SK-N-SH treated with all-trans-retinoic acid at 6 μM for 48 hours (cell line): ENCODE results near the gene MIPEP.

Source experiments
- ATAC-seq: fragments of 200-7000 bp; cut with Tn5 transposase; 3 replicates; pipeline ENCODE4 v1.9.1; 2020; ENCODE audit warnings: mild to moderate bottlenecking, moderate library complexity
- ARNTL ChIP-seq: fragments of 450-650 bp; formaldehyde crosslinking; IDR thresholded peaks from 2 replicates; pipeline ENCODE4 v1.5.0; 2020; ENCODE audit warnings: low read depth, mild to moderate bottlenecking, moderate library complexity, borderline replicate concordance
- BACH2 ChIP-seq: fragments of 250-450 bp; sonication (Bioruptor Pico); IDR thresholded peaks from 2 replicates; pipeline ENCODE4 v1.9.0; 2021; ENCODE audit warnings: mild to moderate bottlenecking, borderline replicate concordance
- CSDC2 ChIP-seq: fragments of 250-450 bp; sonication (Bioruptor Pico); IDR thresholded peaks from 2 replicates; pipeline ENCODE4 v1.5.0; 2020; ENCODE audit warnings: mild to moderate bottlenecking, moderate library complexity
- CSRNP3 ChIP-seq: fragments of 250-450 bp; sonication (Bioruptor Pico); IDR thresholded peaks from 2 replicates; pipeline ENCODE4 v1.5.1; 2021; ENCODE audit warnings: mild to moderate bottlenecking, moderate library complexity
- ESRRG ChIP-seq: fragments of 250-450 bp; sonication (Bioruptor Pico); IDR thresholded peaks from 2 replicates; pipeline ENCODE4 v1.6.1; 2021; ENCODE audit warnings: mild to moderate bottlenecking
- ISL1 ChIP-seq: fragments of 250-450 bp; sonication (Bioruptor Pico); IDR thresholded peaks from 2 replicates; pipeline ENCODE4 v2.1.2; 2022; ENCODE audit warnings: mild to moderate bottlenecking, moderate library complexity
- OSR1 ChIP-seq: fragments of 250-450 bp; sonication (Bioruptor Pico); IDR thresholded peaks from 2 replicates; pipeline ENCODE4 v1.8.0; 2022; ENCODE audit warnings: moderate library complexity, mild to moderate bottlenecking, inconsistent platforms
- POU6F1 ChIP-seq: fragments of 250-450 bp; sonication (Bioruptor Pico); IDR thresholded peaks from 2 replicates; pipeline ENCODE4 v1.8.0; 2021; ENCODE audit warnings: low read depth, mild to moderate bottlenecking, moderate library complexity, borderline replicate concordance
- PPARA ChIP-seq: fragments of 250-450 bp; sonication (Bioruptor Pico); IDR thresholded peaks from 2 replicates; pipeline ENCODE4 v1.5.0; 2020; ENCODE audit warnings: mild to moderate bottlenecking, borderline replicate concordance
- RARB ChIP-seq: fragments of 250-450 bp; sonication (Bioruptor Pico); IDR thresholded peaks from 2 replicates; pipeline ENCODE4 v1.8.0; 2021; ENCODE audit warnings: mild to moderate bottlenecking, moderate library complexity
- SNAI2 ChIP-seq: fragments of 250-450 bp; sonication (Bioruptor Pico); IDR thresholded peaks from 2 replicates; pipeline ENCODE4 v1.5.0; 2020; ENCODE audit warnings: mild to moderate bottlenecking, moderate library complexity
- TOX ChIP-seq: fragments of 250-450 bp; sonication (Bioruptor Pico); IDR thresholded peaks from 2 replicates; pipeline ENCODE4 v1.8.0; 2021; ENCODE audit warnings: mild to moderate bottlenecking, moderate library complexity, borderline replicate concordance
- ZC3H10 ChIP-seq: fragments of 250-450 bp; sonication (Bioruptor Pico); IDR thresholded peaks from 2 replicates; pipeline ENCODE4 v1.5.1; 2021; ENCODE audit warnings: mild to moderate bottlenecking, moderate library complexity
- ZFP3 ChIP-seq: fragments of 250-450 bp; sonication (Bioruptor Pico); IDR thresholded peaks from 2 replicates; pipeline ENCODE4 v1.5.0; 2020; ENCODE audit warnings: mild to moderate bottlenecking, moderate library complexity
- ZFP30 ChIP-seq: fragments of 450-650 bp; formaldehyde crosslinking; IDR thresholded peaks from 2 replicates; pipeline ENCODE4 v1.5.0; 2022; ENCODE audit warnings: mild to moderate bottlenecking, moderate library complexity
- ZNF565 ChIP-seq: fragments of 450-650 bp; formaldehyde crosslinking; conservative IDR thresholded peaks from 2 replicates; pipeline ENCODE4 v1.5.0; 2020; ENCODE audit warnings: low read depth, mild to moderate bottlenecking, moderate library complexity
- ZNF70 ChIP-seq: fragments of 450-650 bp; formaldehyde crosslinking; IDR thresholded peaks from 2 replicates; pipeline ENCODE4 v1.5.0; 2020; ENCODE audit warnings: mild to moderate bottlenecking, moderate library complexity
- TF ChIP-seq, protein P1 (sequence below): fragments of 250-450 bp; sonication (Bioruptor Pico); IDR thresholded peaks from 2 replicates; pipeline ENCODE4 v1.8.0; 2020; ENCODE audit warnings: mild to moderate bottlenecking, moderate library complexity, borderline replicate concordance
- TF ChIP-seq, protein P2 (sequence below): fragments of 250-450 bp; sonication (Bioruptor Pico); IDR thresholded peaks from 2 replicates; pipeline ENCODE4 v1.5.0; 2020; ENCODE audit warnings: mild to moderate bottlenecking, moderate library complexity
- TF ChIP-seq, protein P3 (sequence below): fragments of 250-450 bp; sonication (Bioruptor Pico); IDR thresholded peaks from 2 replicates; pipeline ENCODE4 v1.5.1; 2020; ENCODE audit warnings: low read depth, mild to moderate bottlenecking, moderate library complexity

MIPEP gene

DNA sequence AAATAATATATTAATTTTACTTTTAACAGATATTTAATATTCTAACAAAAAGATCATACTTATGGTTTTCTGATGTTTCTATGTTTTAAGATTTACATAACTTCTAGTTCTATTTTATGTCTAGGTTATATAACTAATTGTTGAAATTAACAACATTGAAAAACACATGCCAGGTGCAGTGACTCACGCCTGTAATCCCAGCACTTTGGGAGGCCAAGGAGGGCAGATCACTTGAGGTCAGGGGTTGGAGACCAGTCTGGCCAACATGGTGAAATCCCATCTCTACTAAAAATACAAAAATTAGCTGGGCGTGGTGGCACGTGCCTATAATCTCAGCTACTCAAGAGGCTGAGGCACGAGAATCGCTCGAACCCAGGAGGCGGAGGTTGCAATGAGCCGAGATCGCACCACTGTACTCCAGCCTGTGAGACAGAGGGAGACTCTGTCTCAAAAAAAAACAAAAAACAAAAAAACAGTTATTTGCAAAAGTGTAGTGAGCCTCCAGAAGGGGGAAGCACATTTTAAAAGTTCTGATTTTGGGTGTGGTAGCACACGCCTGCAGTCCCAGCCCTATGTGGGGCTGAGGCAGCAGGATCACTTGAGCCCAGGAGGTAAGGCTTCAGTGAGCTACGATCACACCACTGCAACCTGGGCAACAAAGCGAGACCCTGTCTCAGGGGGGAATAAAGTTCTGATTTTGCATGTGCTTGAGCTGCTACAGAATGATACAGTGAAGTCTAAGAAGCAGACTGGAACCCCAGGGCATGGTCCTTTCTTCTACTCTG is 18.7 kb downstream of the MIPEP start:
- no peak for ATAC-seq
- TF ChIP-seq ZNF565 (CRISPR knock-in tag) (no peak), ZNF70 (CRISPR knock-in tag) (no peak), CSDC2 (CRISPR knock-in tag) (no peak), ZC3H10 (CRISPR knock-in tag) (no peak), OSR1 (CRISPR knock-in tag) (no peak), SNAI2 (no peak), ARNTL (CRISPR knock-in tag) (no peak), RARB (CRISPR knock-in tag) (no peak), ZFP3 (CRISPR knock-in tag) (no peak), PPARA (CRISPR knock-in tag) (no peak), TOX (CRISPR knock-in tag) (no peak), BACH2 (CRISPR knock-in tag) (no peak), ISL1 (CRISPR knock-in tag) (no peak), ESRRG (CRISPR knock-in tag) (no peak), CSRNP3 (no peak), ZFP30 (no peak)
- TF ChIP-seq, protein P1, sequence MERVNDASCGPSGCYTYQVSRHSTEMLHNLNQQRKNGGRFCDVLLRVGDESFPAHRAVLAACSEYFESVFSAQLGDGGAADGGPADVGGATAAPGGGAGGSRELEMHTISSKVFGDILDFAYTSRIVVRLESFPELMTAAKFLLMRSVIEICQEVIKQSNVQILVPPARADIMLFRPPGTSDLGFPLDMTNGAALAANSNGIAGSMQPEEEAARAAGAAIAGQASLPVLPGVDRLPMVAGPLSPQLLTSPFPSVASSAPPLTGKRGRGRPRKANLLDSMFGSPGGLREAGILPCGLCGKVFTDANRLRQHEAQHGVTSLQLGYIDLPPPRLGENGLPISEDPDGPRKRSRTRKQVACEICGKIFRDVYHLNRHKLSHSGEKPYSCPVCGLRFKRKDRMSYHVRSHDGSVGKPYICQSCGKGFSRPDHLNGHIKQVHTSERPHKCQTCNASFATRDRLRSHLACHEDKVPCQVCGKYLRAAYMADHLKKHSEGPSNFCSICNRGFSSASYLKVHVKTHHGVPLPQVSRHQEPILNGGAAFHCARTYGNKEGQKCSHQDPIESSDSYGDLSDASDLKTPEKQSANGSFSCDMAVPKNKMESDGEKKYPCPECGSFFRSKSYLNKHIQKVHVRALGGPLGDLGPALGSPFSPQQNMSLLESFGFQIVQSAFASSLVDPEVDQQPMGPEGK (CRISPR knock-in tag): no peak
- TF ChIP-seq, protein P2, sequence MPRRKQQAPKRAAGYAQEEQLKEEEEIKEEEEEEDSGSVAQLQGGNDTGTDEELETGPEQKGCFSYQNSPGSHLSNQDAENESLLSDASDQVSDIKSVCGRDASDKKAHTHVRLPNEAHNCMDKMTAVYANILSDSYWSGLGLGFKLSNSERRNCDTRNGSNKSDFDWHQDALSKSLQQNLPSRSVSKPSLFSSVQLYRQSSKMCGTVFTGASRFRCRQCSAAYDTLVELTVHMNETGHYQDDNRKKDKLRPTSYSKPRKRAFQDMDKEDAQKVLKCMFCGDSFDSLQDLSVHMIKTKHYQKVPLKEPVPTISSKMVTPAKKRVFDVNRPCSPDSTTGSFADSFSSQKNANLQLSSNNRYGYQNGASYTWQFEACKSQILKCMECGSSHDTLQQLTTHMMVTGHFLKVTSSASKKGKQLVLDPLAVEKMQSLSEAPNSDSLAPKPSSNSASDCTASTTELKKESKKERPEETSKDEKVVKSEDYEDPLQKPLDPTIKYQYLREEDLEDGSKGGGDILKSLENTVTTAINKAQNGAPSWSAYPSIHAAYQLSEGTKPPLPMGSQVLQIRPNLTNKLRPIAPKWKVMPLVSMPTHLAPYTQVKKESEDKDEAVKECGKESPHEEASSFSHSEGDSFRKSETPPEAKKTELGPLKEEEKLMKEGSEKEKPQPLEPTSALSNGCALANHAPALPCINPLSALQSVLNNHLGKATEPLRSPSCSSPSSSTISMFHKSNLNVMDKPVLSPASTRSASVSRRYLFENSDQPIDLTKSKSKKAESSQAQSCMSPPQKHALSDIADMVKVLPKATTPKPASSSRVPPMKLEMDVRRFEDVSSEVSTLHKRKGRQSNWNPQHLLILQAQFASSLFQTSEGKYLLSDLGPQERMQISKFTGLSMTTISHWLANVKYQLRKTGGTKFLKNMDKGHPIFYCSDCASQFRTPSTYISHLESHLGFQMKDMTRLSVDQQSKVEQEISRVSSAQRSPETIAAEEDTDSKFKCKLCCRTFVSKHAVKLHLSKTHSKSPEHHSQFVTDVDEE (CRISPR knock-in tag): no peak
- TF ChIP-seq, protein P3, sequence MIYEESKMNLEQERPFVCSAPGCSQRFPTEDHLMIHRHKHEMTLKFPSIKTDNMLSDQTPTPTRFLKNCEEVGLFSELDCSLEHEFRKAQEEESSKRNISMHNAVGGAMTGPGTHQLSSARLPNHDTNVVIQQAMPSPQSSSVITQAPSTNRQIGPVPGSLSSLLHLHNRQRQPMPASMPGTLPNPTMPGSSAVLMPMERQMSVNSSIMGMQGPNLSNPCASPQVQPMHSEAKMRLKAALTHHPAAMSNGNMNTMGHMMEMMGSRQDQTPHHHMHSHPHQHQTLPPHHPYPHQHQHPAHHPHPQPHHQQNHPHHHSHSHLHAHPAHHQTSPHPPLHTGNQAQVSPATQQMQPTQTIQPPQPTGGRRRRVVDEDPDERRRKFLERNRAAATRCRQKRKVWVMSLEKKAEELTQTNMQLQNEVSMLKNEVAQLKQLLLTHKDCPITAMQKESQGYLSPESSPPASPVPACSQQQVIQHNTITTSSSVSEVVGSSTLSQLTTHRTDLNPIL (CRISPR knock-in tag): no peak

DNA sequence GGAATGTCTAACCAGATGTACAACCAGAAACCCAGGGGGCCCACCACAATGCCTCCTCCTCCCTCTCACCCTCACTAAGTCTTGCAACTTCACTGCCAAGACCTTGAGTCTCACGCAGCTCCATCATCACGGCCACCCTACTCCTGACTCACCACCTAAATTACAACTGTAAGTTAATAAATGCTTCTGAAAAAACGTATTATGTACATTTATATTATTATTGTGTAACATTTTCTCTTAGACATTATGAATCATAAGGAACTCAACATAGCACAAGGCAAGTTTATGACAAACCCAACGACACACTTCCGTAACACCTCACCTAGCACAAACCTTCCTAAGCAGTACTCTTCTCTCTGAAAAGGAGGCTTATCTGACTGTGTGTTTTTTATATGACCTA is 20.7 kb downstream of the MIPEP start:
- no peak for TF ChIP-seq RARB (CRISPR knock-in tag)
- no peak for TF ChIP-seq ZNF565 (CRISPR knock-in tag)
- no peak for TF ChIP-seq ZNF70 (CRISPR knock-in tag)
- TF ChIP-seq, protein P1 (CRISPR knock-in tag): no peak
- TF ChIP-seq SNAI2: no peak
- TF ChIP-seq POU6F1: no peak
- no peak for TF ChIP-seq TOX (CRISPR knock-in tag)
- TF ChIP-seq, protein P3 (CRISPR knock-in tag): no peak
- TF ChIP-seq, protein P2 (CRISPR knock-in tag): no peak
- no peak for TF ChIP-seq CSDC2 (CRISPR knock-in tag)
- ATAC-seq: no peak
